K562 (cell line): ENCODE measurements around the gene KIF9.

Experiments used
- ESRRA ChIP-seq: fragments of 450-650 bp; IDR thresholded peaks from 2 replicates; pipeline ENCODE4 v1.6.1; 2014; ENCODE audit warnings: low read depth, mild to moderate bottlenecking, moderate library complexity, borderline replicate concordance
- POLR2A ChIP-seq: fragments of 450-650 bp; conservative IDR thresholded peaks from 2 replicates; pipeline ENCODE4 v1.6.1; 2016
- RCOR1 ChIP-seq, 2 experiments: IDR thresholded peaks; 2 replicates each; pipeline ENCODE4 v1.6.1; 2012; ENCODE audit warnings: low read depth in 2 of 2, low read length in 2 of 2, borderline replicate concordance in 1 of 2, improper control_type of control experiment in 1 of 2
- TAF1 ChIP-seq: IDR thresholded peaks from 2 replicates; pipeline ENCODE4 v1.6.1; 2011; ENCODE audit warnings: mild to moderate bottlenecking, low read length, moderate library complexity; ENCODE audit not compliant: insufficient read depth, control insufficient read depth, severe bottlenecking; ENCODE audit errors: extremely low read depth
- ZBTB8A ChIP-seq: fragments of 450-650 bp; IDR thresholded peaks from 2 replicates; pipeline ENCODE4 v1.6.1; 2018; ENCODE audit warnings: mild to moderate bottlenecking, moderate library complexity; ENCODE audit not compliant: partially characterized antibody
- ZNF695 ChIP-seq: fragments of 450-650 bp; formaldehyde crosslinking; IDR thresholded peaks from 2 replicates; pipeline ENCODE4 v1.4.0; 2020; ENCODE audit warnings: mild to moderate bottlenecking, moderate library complexity
- TF ChIP-seq, protein P1 (sequence below), 2 experiments: fragments of 450-650 bp in 1 of 2; sonication (generic) in 1 of 2; formaldehyde crosslinking in 1 of 2; IDR thresholded peaks in 1 of 2; conservative IDR thresholded peaks in 1 of 2; 2 replicates each; pipeline versions ENCODE4 v1.6.1 to v1.8.1; 2016 to 2023; ENCODE audit warnings: mild to moderate bottlenecking in 2 of 2, moderate library complexity in 2 of 2, inconsistent platforms in 1 of 2, missing genetic modification reagents in 1 of 2

DNA sequence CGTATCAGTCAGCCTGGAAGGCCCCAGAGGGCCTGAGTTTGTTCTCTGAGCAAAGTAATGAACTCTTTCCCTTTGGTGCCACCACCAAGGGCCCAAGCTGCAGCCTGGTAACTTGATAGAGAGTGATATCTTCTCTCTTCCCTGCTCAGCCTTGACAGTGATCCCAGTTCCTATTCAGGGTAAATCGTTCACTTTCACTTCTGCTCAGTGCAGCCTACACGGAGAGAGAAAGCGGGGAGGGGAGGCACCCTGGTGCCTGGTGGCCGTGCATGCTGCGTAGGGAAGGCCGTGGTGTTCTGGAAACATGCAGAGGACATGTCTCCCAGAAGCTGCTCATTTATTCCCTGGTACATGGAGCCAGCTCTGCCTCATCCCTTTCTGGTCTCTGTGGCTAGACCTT, 54.9 kb downstream of the KIF9 start:
- TF ChIP-seq ZNF695 (CRISPR knock-in tag): no peak
- no peak for TF ChIP-seq TAF1
- TF ChIP-seq, protein P1, sequence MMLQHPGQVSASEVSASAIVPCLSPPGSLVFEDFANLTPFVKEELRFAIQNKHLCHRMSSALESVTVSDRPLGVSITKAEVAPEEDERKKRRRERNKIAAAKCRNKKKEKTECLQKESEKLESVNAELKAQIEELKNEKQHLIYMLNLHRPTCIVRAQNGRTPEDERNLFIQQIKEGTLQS (IDR thresholded peaks at IDR 0.05): no peak
- TF ChIP-seq, protein P1 (CRISPR knock-in tag; conservative IDR thresholded peaks at IDR 0.05): no peak
- TF ChIP-seq ZBTB8A: no peak
- no peak for TF ChIP-seq RCOR1 (IDR thresholded peaks at IDR 0.05; ENCODE audit: borderline replicate concordance in 1 of 2, low read depth in 2 of 2, low read length in 2 of 2)
- TF ChIP-seq ESRRA: no peak
- TF ChIP-seq POLR2A: no peak
